ENCODE data around the gene DOCK10. TPM values are rescaled to one million over a fixed set of nuclear protein-coding genes. Genes with fewer than 3 reads are reported as not detected.

The DOCK10 gene
- total RNA-seq, 4 donors from 2014 or later, result 11.9 to 42.0 (median 17.9) TPM

DNA sequence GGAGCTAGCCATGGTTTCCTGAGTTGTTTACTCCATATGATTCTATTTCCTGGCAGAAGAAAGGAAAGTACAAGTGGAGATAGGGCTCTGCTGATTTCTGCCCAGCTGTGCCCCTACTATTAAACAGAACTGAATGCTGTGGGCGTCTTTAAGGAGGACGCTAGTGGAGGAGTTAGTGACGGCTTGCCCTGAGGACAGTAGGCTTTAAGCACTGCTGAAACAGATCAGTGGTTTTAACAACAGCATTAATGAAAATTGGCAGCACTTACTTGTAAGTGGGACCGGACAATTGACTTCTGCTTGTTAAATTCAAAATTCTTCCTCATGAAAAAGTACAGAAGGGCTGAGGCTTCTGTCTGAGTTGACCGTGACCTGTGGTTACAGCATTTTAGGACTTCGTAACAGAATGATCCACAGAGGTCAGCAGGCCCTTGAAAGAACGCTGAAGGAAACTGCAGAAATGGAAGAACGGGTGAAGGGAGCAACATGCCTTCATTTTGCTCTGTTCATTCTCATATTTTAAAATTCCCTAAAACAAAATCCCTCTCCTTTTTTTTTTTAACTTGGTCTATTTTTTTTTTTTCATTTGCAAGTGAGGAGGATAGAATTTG, 245.5 kb downstream of the DOCK10 start:
- DNase-seq (ENCODE audit: low spot score), result no peak
- TF ChIP-seq, protein P1, sequence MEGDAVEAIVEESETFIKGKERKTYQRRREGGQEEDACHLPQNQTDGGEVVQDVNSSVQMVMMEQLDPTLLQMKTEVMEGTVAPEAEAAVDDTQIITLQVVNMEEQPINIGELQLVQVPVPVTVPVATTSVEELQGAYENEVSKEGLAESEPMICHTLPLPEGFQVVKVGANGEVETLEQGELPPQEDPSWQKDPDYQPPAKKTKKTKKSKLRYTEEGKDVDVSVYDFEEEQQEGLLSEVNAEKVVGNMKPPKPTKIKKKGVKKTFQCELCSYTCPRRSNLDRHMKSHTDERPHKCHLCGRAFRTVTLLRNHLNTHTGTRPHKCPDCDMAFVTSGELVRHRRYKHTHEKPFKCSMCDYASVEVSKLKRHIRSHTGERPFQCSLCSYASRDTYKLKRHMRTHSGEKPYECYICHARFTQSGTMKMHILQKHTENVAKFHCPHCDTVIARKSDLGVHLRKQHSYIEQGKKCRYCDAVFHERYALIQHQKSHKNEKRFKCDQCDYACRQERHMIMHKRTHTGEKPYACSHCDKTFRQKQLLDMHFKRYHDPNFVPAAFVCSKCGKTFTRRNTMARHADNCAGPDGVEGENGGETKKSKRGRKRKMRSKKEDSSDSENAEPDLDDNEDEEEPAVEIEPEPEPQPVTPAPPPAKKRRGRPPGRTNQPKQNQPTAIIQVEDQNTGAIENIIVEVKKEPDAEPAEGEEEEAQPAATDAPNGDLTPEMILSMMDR (IDR thresholded peaks at IDR 0.05), result no peak
- no peak for ATAC-seq (ENCODE audit: low FRiP score)

DNA sequence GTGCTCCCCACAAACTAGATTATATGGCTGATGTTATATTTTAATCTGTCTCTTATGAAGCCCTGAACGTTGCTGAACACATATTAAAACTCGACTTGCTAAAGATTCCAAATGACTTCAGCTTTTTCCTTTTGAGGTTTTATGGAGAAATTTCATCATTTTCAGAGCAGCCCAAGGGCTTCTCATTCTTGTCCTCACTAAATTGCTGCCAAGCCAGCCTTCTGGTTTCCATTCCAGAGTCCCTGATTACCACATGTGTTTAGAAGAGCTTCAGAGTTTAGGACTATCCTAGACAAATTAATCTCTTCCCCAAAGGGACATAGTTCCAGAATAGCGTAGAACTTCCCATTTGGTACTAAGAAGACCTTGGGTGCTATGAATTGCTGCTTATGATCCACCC, 248.3 kb downstream of the DOCK10 start:
- no peak for DNase-seq (ENCODE audit: low spot score)
- peak; percentile 32 for ATAC-seq (ENCODE audit: low FRiP score)
- TF ChIP-seq, protein P1 (IDR thresholded peaks at IDR 0.05), result no peak

DNA sequence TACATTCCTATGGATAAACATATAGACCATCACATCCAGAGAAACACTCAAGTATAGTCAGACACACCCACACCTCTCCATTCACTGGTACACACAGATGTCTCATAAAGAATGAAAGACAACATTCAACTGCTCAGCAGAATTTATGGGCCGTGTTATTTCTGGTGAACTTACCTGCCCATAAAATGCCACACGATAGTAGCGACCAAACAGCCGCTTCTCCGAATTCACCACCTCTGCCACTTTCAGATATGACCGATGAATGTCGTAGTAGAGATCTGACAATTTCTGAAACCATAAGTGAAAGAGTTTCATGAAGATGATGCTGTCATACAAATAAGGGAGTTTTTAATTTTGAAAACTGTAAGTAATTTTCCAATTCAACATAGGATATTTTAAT, 255.4 kb downstream of the DOCK10 start:
- TF ChIP-seq, protein P1 (IDR thresholded peaks at IDR 0.05), result no peak
- DNase-seq (ENCODE audit: low spot score) (no peak), ATAC-seq (ENCODE audit: low FRiP score) (no peak)

DNA sequence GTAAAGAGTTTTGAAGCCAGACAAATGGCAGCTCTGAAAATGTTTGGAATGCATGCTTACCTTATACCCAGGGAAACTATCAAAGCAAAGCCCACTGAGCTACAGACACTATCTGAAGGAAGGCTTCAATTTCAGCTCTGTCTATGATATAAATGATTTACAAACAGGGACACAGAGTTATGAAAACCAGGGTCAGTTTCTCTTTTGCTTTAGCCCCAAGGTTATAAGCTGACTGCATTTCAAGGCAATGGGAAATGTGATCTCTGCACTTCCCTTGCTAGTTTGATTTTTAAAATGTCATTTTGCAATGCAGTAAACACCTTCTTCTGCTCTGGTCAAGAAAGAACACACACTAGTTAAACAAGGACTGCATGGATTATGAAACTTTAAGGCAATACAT, 260.9 kb downstream of the DOCK10 start:
- TF ChIP-seq, protein P1 (IDR thresholded peaks at IDR 0.05), result no peak
- no peak for DNase-seq (ENCODE audit: low spot score)
- ATAC-seq (ENCODE audit: low FRiP score), result no peak

DNA sequence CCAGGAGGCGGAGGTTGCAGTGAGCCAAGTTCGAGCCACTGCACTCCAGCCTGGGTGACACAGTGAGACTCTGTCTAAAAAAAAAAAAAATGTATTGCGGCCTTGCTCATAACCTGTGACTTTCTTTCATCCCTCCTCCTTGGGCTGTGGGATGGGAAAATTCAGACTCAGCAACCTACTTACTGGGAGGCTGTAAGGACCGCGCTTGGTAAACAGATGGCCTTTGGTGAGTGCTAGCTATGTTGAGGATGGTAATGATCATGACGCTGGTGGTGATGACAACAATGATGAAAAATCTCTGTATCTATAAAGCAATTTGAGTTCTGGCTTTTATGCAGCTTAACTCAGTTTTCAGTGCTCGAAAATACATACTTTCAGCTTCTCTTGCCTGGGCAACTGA, 261.4 kb downstream of the DOCK10 start:
- ATAC-seq (ENCODE audit: low FRiP score) (no peak), DNase-seq (ENCODE audit: low spot score) (no peak)
- TF ChIP-seq, protein P1 (IDR thresholded peaks at IDR 0.05), result no peak

DNA sequence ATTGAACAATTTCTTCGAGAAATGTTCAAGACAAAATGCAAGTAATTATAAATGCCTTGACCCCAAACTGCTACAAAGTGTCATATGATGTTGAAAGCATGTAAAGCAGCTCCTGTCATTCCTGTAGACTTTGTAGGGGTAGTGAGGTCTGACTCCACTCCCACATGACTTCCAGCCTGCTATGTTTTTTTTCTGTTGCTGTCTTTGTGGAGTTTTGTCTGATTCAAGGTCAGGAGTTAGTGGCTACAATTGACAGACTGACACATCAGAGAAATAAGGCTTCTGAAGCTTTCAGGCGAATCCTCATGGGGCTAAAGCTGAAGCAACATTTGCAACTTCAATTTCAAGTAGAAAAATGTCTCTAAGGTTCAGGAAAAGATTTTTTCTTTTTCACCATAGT, 262.2 kb downstream of the DOCK10 start:
- DNase-seq (ENCODE audit: low spot score), result no peak
- TF ChIP-seq, protein P1 (IDR thresholded peaks at IDR 0.05), result no peak
- no peak for ATAC-seq (ENCODE audit: low FRiP score)

DNA sequence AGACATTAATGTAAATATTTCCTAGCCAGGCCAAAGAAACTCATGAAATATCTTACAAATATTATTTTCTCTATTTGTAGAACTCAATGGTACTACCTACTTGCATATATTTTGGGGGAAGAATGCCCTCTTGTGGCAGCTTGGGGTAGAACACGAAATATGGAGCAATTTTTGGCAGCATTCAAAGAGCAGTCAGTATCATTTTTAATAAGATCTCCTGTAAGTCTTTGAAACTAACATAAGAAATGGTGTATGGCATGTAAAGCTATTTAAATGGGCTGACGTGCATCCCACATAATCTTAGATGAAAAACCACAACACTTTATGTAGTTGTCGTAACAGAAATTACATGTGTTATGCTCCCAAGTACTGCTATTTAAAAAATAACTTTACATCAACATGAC, 263.8 kb downstream of the DOCK10 start:
- DNase-seq (ENCODE audit: low spot score) (peak; percentile 39), ATAC-seq (ENCODE audit: low FRiP score) (no peak)
- TF ChIP-seq, protein P1 (IDR thresholded peaks at IDR 0.05), result no peak
